Stimulated activated CD4-positive, alpha-beta T cell treated with anti-CD3 and anti-CD28 coated beads, Interleukin-2, amount 100 ng/mL, for 4 hours (primary cell): ENCODE measurements around the gene ODAM.
"Not testable (repeated sequence)": the region's sequence is repeated elsewhere in the genome, so short reads cannot be mapped to it uniquely, and the experiment has no call there.

Source experiments
- DNase-seq: peaks from one replicate; pipeline ENCODE4 v3.0.0-alpha.2; 2020; ENCODE audit warnings: low read depth

The ODAM gene

GRCh38 chr4:70195425-70195824 is at the start of gene ODAM:
Gene ODAM (plus strand): TSS chr4:70195725. CDS start chr4:70196544, 819 bp downstream.
- DNase-seq, result no peak

GRCh38 chr4:70151271-70151670 is 44.3 kb upstream of the ODAM start:
- DNase-seq, result no peak

- DNase-seq, result no peak
These were observed 43.4 kb upstream of the ODAM start for GRCh38 chr4:70152088-70152487.

GRCh38 chr4:70153937-70154336 is 41.6 kb upstream of the ODAM start, which contains the start of gene PRR27:
Gene PRR27 (plus strand): TSS chr4:70154237. CDS start chr4:70154376, 139 bp downstream.
- no peak for DNase-seq

- DNase-seq, result no peak
These were observed 36.9 kb upstream of the ODAM start for GRCh38 chr4:70158576-70158975.

GRCh38 chr4:70177090-70177489 is 18.4 kb upstream of the ODAM start:
- DNase-seq, result no peak

GRCh38 chr4:70178075-70178660 is 17.4 kb upstream of the ODAM start:
- DNase-seq, result no peak

- no peak for DNase-seq
These were observed 15.7 kb upstream of the ODAM start for GRCh38 chr4:70179811-70180210.

GRCh38 chr4:70181864-70182263 is 13.7 kb upstream of the ODAM start:
- no peak for DNase-seq

GRCh38 chr4:70182517-70183167 is 12.9 kb upstream of the ODAM start:
- DNase-seq, result no peak

- DNase-seq, result no peak
These were observed 12.2 kb upstream of the ODAM start for GRCh38 chr4:70183168-70183939.

- DNase-seq, result no peak
These were observed 11.6 kb upstream of the ODAM start for GRCh38 chr4:70183940-70184246.

GRCh38 chr4:70187216-70187615 is 8.3 kb upstream of the ODAM start:
- DNase-seq, result no peak

- DNase-seq, result no peak
These were observed 4.9 kb upstream of the ODAM start for GRCh38 chr4:70190579-70190978.

GRCh38 chr4:70191647-70192046 is 3.9 kb upstream of the ODAM start:
- DNase-seq, result no peak

- no peak for DNase-seq
These were observed 2.6 kb upstream of the ODAM start for GRCh38 chr4:70192895-70193294.

- no peak for DNase-seq
These were observed 1.3 kb downstream of the ODAM start for GRCh38 chr4:70196857-70197256.

- no peak for DNase-seq
These were observed 2.3 kb downstream of the ODAM start for GRCh38 chr4:70197842-70198241.

- no peak for DNase-seq
These were observed 8.1 kb downstream of the ODAM start for GRCh38 chr4:70203601-70204000.

- DNase-seq, result not testable (repeated sequence)
These were observed 17.2 kb downstream of the ODAM start for GRCh38 chr4:70212752-70213151.

- not testable (repeated sequence) for DNase-seq
These were observed 20.6 kb downstream of the ODAM start for GRCh38 chr4:70216109-70216508.

- DNase-seq, result not testable (repeated sequence)
These were observed 21.0 kb downstream of the ODAM start for GRCh38 chr4:70216550-70216949.

GRCh38 chr4:70221389-70221788 is 25.9 kb downstream of the ODAM start:
- not testable (repeated sequence) for DNase-seq
